Nephron progenitor cell (in vitro differentiated cells): Measurements from ENCODE around the gene GRIN1.

Experiments used
- DNase-seq: peaks from one replicate; pipeline ENCODE4 v3.0.0; 2021
- H3K27ac Mint-ChIP-seq: 2 replicates; pipeline ENCODE4 v1.8.0; 2021; ENCODE audit warnings: mild to moderate bottlenecking, moderate library complexity, mixed read lengths
- H3K27me3 Mint-ChIP-seq: 2 replicates; pipeline ENCODE4 v1.8.0; 2021; ENCODE audit warnings: mild to moderate bottlenecking, low read depth, mixed read lengths; ENCODE audit not compliant: poor library complexity
- H3K36me3 Mint-ChIP-seq: 2 replicates; pipeline ENCODE4 v1.8.0; 2021; ENCODE audit warnings: low read depth, mixed read lengths
- H3K4me1 Mint-ChIP-seq: 2 replicates; pipeline ENCODE4 v1.8.0; 2021; ENCODE audit warnings: mixed read lengths
- H3K4me3 Mint-ChIP-seq: 2 replicates; pipeline ENCODE4 v1.8.0; 2021; ENCODE audit warnings: mild to moderate bottlenecking, moderate library complexity, mixed read lengths
- H3K9me3 Mint-ChIP-seq: 2 replicates; pipeline ENCODE4 v1.8.0; 2021; ENCODE audit warnings: mild to moderate bottlenecking, moderate library complexity, mixed read lengths
- TF ChIP-seq, protein P1 (sequence below): fragments of 200-600 bp; sonication (generic); IDR thresholded peaks from 2 replicates; pipeline ENCODE4 v1.5.0; 2021; ENCODE audit warnings: antibody characterized with exemption

The GRIN1 gene

DNA sequence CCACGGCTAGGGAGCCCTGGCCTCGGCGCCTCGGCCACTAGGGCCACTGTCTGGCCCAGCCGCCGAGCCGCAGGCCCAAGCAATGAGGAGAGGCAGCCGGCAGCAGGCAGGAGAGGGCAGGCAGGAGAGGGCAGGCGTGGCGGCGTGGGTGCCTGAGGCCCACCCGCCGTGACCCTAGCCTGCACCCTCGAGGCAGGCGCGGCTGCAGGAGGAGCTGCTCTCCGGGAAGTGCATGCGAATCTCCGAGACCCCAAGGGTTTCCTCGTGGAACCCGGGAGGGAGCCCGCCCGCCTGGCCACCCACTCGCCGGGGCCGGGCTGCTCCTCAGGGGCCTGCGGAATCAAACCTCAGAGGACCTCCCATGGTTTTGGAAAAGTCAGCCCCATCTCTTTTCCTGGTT lies 9.3 kb downstream of the GRIN1 start:
- no peaks in the 10 kb centered on the region for H3K4me1 Mint-ChIP-seq
- peaks cover 58% of the 10 kb centered on the region for H3K27me3 Mint-ChIP-seq
- no peak overlapping the region for H3K4me3 Mint-ChIP-seq
- no peaks in the 10 kb centered on the region for H3K36me3 Mint-ChIP-seq
- H3K27ac Mint-ChIP-seq, result no peak overlapping the region
- DNase-seq, result no peak
- H3K9me3 Mint-ChIP-seq, result peaks cover 18% of the 10 kb centered on the region
- TF ChIP-seq, protein P1, sequence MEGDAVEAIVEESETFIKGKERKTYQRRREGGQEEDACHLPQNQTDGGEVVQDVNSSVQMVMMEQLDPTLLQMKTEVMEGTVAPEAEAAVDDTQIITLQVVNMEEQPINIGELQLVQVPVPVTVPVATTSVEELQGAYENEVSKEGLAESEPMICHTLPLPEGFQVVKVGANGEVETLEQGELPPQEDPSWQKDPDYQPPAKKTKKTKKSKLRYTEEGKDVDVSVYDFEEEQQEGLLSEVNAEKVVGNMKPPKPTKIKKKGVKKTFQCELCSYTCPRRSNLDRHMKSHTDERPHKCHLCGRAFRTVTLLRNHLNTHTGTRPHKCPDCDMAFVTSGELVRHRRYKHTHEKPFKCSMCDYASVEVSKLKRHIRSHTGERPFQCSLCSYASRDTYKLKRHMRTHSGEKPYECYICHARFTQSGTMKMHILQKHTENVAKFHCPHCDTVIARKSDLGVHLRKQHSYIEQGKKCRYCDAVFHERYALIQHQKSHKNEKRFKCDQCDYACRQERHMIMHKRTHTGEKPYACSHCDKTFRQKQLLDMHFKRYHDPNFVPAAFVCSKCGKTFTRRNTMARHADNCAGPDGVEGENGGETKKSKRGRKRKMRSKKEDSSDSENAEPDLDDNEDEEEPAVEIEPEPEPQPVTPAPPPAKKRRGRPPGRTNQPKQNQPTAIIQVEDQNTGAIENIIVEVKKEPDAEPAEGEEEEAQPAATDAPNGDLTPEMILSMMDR, result no peak

DNA sequence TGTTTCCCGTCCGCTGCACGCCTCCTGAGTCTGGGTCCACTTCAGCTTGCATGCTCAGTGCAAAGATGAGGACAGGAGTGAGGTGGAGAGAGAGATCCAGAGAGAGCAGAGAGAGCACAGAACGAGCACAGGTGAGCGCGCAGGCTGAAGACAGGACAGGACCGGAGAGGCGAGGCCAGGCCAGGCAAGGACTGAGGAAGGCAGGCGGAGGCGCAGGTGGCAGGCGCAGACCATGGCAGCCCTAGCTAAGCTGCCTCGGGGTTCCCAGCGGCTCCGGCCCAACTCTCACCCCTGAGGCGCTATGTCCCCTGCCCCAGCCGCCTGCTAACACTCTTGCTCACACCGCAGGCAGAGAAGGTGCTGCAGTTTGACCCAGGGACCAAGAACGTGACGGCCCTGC lies 9.7 kb downstream of the GRIN1 start:
- DNase-seq, result no peak
- no peaks in the 10 kb centered on the region for H3K36me3 Mint-ChIP-seq
- H3K4me1 Mint-ChIP-seq, result no peaks in the 10 kb centered on the region
- no peak overlapping the region for H3K27ac Mint-ChIP-seq
- no peak overlapping the region for H3K4me3 Mint-ChIP-seq
- peaks cover 54% of the 10 kb centered on the region for H3K27me3 Mint-ChIP-seq
- peaks cover 18% of the 10 kb centered on the region for H3K9me3 Mint-ChIP-seq
- TF ChIP-seq, protein P1, result no peak

DNA sequence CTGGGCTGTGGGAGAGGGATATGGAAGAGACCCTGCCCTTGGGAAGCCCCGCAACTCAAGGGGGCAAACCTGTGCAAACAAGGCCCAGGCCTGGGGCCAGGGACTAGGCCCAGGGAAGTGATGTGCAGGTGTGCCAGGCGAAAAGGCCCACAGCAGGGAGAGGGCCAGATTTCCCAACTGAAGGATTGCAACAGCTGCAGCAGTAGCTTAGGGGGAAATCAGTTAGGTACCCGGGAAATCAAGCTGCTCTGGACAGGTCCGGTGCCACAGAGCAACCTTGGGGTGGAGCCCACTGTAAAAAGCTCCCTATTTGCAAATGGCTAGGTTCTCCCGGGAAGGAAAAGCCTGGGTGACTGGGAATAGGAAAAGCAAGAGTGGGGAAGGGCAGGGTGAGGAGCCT lies 10.4 kb downstream of the GRIN1 start:
- Mint-ChIP-seq H3K4me3 (no peak overlapping the region), H3K27ac (no peak overlapping the region), H3K36me3 (no peaks in the 10 kb centered on the region), H3K4me1 (no peaks in the 10 kb centered on the region), H3K9me3 (peaks cover 18% of the 10 kb centered on the region), H3K27me3 (peaks cover 48% of the 10 kb centered on the region)
- DNase-seq, result no peak
- TF ChIP-seq, protein P1, result no peak

DNA sequence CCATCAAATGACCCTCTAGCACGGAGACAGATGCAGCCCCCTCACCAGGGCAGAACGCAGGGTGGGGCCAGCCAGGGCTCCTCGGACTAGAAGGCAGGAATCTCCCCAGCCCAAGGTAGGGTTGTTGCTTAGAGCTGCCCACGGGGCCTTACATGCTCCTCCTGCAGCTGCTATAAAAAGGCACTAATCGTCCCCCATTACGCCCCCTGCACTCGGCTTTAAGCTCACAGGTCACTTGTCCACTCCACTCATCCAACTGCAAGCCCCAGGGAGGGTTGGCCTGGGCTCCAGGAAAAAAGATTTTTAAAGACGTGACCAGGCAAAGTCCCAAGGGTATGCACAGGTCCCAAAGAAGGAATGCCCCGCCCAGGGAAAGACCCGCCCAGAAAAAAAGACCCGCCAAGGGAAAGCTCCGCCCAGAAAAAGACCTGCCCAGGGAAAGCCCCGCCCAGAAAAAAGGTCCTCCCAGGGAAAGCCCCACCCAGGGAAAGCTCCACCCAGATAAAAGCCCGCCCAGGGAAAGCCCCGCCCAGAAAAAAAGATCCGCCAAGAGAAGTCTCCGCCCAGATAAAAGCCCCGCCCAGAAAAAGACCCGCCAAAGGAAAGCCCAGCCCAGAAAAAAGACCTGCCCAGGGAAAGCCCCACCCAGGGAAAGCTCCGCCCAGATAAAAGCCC lies 11.1 kb downstream of the GRIN1 start:
- no peaks in the 10 kb centered on the region for H3K36me3 Mint-ChIP-seq
- no peaks in the 10 kb centered on the region for H3K4me1 Mint-ChIP-seq
- H3K9me3 Mint-ChIP-seq, result peaks cover 18% of the 10 kb centered on the region
- peaks cover 52% of the 10 kb centered on the region for H3K27me3 Mint-ChIP-seq
- H3K4me3 Mint-ChIP-seq, result no peak overlapping the region
- DNase-seq, result no peak
- TF ChIP-seq, protein P1, result no peak
- no peak overlapping the region for H3K27ac Mint-ChIP-seq

- no peaks in the 10 kb centered on the region for H3K36me3 Mint-ChIP-seq
- H3K4me1 Mint-ChIP-seq, result no peaks in the 10 kb centered on the region
- H3K27me3 Mint-ChIP-seq, result peaks cover 57% of the 10 kb centered on the region
- TF ChIP-seq, protein P1, result no peak
- DNase-seq, result peak; percentile 50
- H3K9me3 Mint-ChIP-seq, result peaks cover 18% of the 10 kb centered on the region
- no peak overlapping the region for H3K4me3 Mint-ChIP-seq
- no peak overlapping the region for H3K27ac Mint-ChIP-seq
Measured at GRCh38 chr9:137150617-137151457, 11.9 kb downstream of the GRIN1 start.
